ENCODE data around the gene FAM170A.

DNA sequence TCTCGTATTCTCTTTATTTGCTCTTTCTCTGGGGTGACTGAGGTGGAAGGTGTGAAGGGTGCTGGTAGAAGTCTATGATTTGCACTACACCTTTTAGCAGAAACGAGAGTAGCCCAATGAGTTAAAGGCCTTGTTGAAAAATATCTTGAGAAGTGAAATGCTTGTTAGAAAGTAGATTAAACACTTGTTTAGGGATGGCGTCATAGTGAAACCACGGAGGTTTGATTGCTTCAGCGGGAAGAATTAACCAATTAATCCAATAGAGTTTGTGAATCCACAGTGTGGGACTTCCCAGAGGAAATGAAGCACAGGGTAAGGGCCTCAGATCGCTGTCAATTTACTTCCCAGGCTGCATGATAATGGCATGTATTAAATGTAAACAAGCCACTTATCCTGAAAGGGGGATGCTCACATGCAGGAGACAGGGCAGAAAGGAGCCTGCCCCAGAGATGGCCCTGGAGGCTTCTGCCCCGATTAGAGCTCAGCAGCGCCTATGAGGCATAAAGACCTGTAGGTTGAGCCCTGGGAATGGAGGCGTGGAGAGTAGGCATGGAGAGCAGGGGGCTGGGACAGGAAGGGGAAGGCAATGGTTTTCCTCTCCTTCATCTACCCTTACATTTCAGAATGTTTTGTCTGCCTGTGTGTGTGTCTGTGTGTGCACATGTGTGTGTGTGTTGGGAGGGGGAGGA lies 1.5 kb downstream of the FAM170A start:
- TF ChIP-seq, protein P1, sequence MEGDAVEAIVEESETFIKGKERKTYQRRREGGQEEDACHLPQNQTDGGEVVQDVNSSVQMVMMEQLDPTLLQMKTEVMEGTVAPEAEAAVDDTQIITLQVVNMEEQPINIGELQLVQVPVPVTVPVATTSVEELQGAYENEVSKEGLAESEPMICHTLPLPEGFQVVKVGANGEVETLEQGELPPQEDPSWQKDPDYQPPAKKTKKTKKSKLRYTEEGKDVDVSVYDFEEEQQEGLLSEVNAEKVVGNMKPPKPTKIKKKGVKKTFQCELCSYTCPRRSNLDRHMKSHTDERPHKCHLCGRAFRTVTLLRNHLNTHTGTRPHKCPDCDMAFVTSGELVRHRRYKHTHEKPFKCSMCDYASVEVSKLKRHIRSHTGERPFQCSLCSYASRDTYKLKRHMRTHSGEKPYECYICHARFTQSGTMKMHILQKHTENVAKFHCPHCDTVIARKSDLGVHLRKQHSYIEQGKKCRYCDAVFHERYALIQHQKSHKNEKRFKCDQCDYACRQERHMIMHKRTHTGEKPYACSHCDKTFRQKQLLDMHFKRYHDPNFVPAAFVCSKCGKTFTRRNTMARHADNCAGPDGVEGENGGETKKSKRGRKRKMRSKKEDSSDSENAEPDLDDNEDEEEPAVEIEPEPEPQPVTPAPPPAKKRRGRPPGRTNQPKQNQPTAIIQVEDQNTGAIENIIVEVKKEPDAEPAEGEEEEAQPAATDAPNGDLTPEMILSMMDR (IDR thresholded peaks at IDR 0.05) = no peak
- TF ChIP-seq POLR2AphosphoS5 (IDR thresholded peaks at IDR 0.05; ENCODE audit: low read depth, low read length) (no peak), TCF7L2 (IDR thresholded peaks at IDR 0.05; ENCODE audit: low read depth, low read length) (no peak), SIN3A (IDR thresholded peaks at IDR 0.05; ENCODE audit: borderline replicate concordance, insufficient read depth, low read depth, low read length) (no peak)

All from Panc1 (cell line).